GOT3 (cell line): Measurements from ENCODE around the gene CCDC183.
"Not testable (repeated sequence)": the region's sequence is repeated elsewhere in the genome, so short reads cannot be mapped to it uniquely, and the experiment has no call there.

Experiments
- DNase-seq: peaks from one replicate; lab custom pipeline; 2025; ENCODE audit warnings: mixed read lengths; lab: John Stamatoyannopoulos, UW

The CCDC183 gene

DNA sequence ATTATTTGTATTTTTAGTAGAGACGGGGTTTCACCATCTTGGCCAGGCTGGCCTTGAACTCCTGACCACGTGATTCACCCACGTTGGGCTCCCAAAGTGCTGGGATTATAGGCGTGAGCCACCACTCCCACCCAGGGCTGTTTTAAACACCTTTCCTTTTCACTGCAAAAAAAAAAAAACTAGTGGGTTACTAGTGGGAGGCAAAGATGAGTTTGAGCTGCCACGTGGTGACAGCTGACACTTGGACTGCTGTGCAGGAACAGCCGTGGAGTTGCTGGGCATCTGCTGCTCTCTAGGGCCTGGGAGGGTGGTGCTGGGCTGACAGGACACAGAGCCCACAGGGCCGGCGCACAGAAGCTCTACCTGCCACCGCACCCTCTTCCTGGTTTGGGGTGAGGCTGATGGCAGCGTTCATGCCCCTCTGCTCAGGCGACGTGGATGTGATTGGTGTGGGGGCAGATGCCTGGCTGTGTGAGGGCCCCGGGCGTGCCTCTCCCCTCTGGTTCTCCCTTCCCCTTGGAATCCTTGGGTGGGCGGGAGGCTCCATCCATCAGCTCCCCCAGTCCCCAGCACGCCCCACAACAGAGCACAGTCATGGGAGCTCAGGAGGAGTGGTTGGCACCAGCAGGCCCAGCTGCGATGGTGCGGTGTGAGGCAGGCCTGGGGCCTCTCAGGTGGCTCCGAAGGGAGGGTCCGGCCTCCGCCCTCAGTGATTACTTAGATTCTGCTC, 28.5 kb downstream of the CCDC183 start:
- DNase-seq = no peak

DNA sequence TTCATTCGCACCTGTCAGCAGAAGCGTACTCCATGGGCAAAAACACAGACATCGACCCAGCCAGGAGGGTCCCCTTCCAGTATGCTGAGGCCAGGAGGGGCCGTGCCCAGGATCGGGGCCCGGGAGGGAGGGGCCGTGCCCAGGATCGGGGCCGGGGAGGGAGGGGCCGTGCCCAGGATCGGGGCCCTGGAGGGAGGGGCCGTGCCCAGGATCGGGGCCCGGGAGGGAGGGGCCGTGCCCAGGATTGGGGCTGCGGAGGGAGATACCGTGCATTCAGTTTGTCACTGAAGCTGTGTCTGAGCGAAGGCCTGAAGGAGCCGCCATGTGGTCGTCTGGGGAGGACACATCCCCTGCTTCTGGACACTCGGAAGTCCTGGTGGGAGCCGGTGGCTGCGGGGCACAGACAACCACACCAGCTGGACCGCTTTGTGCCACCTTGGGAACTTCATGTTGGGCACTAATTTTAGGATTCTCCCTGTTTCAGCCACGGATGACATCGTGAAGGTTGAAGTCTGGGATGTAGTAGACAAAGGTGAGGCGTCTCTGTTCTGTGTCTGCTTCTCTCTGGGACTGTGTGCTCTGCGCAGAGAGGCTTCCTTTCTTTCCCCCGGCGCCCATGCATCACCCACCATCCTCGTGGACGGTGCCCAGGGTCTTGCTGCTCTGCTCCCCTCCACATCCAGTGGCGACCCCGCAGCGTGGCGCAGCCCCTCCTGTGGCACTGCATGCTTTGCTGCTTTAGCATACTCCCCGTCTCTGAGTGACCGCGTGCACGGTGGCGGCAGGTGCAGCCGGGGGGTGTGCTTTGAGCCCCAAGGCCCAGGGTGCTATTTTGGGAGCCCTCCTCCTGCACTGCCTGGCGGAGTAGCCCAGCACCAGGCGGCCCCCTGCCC, 29.4 kb downstream of the CCDC183 start:
- DNase-seq = no peak

DNA sequence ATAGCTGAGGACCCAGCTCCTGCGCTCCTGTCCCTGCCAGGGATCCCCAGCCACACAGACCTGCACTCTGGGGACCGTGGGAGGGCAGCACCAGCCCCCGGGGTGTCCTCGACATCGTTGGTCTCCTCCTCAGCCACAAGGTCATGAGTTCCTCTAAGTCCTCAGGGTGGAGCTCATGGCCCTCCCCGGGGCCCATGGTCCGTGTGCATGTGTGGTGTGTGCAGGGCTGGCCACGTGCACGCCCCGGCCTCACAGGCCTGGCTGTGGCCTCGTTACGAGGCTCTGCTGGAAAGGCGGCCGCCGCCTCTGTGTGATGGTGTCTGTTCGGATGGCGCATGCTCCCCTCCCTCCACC, 30.0 kb downstream of the CCDC183 start:
- no peak for DNase-seq

DNA sequence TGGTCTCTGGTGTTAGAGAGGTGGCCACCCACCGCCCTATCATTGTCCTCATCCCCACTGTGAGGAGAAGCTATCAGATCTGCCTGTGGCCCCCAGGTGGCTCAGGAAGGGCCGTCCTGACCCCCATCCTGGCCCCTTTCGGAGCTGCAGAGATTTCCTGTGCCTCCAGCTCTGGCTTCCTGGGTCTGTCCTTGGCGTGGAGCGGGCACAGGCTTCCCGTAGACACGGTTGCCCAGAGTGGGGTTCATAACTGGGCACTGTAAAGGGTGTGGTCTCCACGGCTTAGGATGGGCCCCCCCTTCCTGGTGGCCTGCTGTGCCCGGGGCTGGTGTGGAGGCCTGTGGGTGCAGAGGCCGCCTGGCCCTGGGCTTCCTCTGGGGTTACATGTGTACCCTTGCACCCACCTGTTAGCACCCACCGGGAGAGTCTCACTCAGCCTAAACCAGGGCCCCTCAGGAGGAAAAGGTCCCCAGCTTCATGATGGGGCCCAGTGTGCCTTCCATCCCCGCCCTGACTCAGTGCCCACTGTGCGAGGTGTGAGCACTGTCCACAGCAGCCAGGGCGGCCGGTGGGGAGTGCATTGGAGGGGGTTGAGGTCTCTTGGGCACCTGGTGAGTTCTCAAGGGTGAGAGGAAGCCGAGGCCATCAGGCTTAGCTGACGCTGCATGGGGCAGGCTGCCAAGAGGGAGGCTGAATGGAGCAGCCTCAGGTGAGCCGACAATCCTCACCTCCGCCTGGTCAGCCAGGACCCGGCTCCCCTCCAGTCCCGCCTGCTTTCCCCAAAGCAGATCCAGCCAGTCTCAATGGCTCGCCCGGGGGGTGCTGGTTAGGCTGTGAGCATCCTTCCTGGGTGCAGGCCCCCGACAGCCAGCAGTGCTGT, 30.8 kb downstream of the CCDC183 start:
- no peak for DNase-seq

DNA sequence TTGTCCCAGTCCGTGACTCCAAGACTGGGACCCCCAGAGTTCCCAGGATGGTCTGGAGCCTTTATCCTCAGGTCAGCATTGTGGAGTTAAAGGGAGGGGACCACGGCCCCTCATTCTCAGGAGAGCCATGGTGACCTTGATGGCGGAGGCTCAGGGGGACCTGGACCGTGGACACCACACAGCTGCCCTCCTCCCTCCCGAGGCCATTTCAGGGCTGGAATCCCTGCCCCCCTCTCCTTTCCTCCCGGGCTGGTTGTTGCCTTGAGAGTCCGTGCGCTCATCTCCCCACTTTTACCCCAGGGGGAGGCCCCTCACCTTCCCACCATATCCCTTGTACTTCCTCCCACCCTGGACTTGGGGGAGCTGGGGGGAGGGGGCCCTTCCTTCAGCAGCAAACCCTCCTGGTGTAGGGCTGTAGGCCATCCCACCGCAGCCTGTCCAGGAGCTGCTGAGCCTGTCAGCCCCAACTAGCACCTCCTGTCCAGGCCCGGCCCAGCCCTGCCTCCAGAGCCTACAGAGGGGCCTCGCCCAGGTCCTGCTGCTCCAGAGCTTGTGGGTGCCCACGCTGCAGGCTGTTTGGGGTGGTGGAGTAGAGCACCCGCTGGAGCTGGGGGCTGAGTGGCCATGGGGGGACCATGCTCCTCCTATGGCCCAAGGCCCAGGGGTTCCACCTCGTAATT, 31.8 kb downstream of the CCDC183 start:
- no peak for DNase-seq

DNA sequence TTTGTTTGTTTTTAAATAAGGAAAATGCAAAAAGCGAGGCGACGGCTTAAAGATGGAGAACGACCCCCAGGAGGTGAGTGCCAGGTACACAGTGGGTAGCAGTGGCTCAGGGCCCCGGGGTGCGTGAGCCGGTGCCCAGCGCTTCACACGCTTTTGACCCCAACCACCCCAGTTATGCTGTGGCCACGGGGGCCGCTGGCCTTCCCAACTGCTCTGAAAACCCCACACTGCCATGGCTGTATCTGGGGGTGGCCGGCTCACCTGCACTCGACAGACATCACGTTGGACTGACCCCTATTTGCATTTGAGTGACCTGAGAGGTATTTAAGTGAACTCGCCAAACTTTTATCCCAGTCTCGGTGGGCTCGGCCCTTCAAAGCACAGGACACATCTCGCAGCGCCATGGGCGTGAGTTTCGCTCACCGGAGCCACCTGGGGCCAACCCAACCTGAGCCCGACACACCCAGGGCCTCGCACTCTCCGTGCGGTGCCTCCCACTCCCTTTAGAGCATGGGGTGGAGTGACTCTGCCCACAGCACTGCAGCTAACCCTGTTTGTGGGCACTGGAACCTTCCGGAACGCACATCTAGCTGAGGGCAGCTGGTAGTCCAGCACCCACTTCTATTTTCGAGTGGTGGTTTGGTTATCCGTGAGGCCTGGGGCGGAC, 32.5 kb downstream of the CCDC183 start:
- no peak for DNase-seq

DNA sequence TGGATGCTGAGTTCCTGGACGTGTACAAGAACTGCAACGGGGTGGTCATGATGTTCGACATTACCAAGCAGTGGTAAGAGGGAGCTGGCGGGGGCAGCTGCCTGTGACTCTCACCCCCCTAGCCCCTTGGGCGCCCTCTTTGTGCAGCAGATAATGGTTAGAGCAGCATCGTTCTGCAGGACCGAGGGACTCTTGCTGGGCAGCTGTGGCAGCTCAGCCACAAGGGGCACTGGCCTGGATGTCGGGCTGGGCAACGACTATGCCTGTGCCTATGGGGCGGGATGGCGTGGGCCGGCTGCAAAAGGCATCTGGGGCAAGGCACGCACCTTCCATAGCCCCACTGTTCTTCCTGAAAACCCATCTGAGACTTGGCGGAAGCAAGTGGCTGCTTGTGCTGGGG, 33.3 kb downstream of the CCDC183 start:
- DNase-seq = no peak

DNA sequence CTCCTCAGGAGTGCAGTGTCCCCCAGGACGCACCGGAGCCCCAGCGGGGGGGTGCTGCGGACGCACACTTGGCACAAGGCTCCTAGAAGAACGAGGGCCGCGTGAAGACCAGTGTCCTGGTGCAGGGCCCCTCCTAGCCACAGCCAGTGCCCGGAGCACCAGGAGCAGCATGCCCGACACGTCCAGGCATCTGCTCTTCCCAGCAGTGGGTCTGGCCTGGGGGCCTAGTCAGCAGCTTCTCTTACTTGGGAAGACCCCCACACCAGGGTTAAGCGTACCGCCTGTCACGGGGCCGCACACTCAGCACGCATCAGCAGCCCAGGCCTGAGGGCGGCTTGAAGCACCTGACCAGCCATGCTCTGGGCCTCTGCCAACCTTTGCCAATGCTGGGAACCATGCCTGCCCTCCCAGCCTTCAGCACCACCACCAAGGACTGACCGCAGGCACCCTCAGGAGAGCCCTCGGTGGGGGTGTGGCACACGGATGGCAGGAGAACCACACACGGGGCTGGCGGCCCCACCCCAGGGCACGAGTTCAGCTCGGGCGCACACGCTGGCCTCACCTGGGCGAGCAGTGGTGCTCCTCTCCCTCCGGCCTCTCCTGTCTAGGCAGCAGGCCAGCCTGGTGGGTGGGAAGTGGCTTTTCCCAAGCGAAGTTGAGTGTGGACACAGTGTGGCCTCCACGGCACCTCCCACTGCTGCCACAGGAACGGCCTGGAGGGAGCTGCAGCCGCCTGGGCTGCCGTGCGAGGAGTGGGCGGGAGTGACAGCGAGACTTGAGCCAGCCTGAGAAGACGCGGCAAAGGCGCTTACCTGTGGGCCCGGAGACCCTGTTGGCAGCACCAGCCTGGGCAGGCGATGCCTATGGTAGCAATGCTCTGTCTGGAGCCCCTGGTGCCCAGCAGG, 34.1 kb downstream of the CCDC183 start:
- no peak for DNase-seq

DNA sequence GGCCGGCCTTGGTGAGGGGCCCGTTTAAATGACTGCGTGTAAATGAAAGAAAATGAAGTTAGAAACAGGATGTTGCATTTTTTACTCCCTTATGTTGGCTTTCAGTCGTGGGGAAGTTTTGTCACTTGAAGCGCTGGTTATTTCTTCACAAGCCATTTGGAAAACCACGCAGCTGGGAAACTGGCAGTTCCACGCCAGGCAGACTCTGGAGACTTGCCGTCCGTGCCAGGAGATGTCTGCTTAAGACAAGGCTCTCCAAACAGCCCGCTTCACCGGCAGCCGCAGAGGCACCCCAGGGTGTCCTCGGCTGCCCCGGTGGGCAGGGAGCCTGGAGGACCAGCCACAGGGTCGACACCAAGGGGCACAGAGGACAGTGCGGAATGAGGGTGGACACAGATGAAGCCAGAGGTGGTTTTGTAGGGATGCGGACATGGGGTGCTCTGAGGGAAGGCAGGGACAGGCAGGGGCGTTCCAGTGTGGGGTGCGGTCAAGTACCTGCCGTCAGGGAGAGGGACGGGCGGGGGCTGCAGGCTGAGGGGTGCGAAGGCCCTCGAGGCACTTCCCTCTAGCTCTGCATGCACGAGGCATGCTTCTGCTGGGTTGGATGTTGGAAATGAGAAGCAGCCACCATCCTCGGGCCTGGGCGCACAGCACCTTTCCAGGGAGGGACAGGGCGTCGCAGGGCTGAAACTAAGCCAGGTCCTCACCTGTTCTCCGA, 35.0 kb downstream of the CCDC183 start:
- DNase-seq = no peak

DNA sequence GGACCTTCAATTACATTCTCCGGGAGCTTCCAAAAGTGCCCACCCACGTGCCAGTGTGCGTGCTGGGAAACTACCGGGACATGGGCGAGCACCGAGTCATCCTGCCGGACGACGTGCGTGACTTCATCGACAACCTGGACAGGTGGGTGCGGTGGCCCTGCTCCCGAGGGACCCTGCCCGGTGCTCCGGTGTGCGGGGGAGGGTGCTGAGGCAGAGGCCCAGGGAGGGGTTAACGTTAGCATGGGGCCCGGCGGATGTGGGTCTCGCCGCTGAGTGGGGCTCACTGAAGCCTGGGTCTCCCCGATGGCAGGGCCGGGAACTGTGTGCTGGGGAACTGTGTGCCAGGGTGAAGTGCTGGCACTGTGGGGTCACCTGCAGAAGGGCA, 35.6 kb downstream of the CCDC183 start:
- no peak for DNase-seq

DNA sequence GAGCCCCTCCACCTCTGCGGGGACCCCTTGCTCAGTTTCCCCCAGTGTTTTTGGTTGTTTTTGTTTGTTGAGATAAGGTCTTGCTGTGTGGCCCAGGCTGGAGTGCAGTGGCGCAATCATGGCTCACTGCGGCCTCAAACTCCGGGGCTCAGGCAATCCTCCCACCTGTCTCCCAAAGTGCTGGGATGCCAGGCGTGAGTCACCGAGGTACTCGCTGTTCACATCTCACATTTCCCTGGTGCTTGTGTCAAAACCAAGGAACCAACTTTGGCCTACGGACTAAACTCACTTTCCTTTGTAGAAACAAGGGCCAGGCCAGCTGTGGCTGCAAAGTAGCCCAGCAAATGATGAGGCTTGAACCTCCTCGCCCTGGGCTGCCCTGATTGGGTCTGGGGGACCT, 36.4 kb downstream of the CCDC183 start:
- DNase-seq = no peak

DNA sequence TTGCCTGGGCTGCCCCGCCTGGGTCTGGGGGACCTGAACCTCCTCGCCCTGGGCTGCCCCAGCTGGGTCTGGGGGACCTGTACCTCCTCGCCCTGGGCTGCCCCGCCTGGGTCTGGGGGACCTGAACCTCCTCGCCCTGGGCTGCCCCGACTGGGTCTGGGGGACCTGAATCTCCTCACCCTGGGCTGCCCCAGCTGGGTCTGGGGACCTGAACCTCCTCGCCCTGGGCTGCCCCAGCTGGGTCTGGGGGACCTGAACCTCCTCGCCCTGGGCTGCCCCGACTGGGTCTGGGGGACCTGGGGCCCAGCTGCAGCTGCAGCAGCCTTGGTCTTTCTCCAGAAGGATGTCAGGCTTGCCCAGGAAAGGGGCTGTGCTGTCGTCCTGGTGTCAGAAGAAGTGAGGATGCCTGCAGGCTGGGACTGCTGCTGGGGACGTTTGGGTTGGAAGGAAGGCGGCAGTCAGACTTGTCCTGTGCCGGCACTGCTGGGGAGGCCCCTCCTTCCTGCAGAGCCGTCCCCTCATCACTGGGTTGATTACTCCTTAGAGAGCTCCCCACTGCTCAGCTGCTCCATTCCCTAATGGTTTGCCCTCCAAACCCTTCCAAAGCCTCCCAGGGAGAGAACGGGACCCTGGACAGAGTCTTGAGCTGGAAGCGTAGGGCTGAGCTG, 37.4 kb downstream of the CCDC183 start:
- DNase-seq = not testable (repeated sequence)

DNA sequence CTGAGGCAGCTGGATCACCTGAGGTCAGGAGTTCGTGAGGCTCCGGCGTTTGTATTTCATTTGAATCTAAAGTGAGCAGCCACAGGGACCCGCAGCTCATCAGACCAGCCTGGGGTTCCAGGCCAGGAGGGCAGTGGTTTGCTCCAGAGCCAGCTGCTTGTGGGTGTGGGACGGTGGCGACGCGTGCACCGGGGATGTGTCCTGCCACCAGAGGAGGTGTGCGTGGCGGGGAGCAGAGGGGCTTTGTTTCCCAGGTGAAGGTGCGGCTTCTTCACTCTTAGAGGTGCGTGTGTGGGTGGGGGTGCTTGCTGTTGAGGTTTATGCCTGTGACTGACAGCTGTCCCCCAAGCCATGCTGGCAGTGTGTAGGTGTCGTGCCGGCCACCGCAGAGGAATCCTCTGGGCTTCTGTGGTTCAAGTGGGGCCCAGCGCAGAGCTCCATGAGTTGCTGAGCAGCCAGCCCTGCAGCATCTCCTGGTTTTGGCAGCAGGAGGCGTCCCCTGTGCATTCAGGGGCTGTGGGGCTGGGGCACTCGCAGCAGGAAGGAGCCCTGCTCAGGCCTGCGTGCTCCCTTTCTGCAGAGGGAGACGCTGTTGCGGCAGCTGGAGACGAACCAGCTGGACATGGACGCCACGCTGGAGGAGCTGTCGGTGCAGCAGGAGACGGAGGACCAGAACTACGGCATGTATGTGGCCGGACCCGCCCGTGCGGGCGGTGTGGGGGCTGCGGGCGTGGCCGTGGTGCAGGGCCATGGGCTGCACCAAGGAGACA, 39.2 kb downstream of the CCDC183 start:
- no peak for DNase-seq

DNA sequence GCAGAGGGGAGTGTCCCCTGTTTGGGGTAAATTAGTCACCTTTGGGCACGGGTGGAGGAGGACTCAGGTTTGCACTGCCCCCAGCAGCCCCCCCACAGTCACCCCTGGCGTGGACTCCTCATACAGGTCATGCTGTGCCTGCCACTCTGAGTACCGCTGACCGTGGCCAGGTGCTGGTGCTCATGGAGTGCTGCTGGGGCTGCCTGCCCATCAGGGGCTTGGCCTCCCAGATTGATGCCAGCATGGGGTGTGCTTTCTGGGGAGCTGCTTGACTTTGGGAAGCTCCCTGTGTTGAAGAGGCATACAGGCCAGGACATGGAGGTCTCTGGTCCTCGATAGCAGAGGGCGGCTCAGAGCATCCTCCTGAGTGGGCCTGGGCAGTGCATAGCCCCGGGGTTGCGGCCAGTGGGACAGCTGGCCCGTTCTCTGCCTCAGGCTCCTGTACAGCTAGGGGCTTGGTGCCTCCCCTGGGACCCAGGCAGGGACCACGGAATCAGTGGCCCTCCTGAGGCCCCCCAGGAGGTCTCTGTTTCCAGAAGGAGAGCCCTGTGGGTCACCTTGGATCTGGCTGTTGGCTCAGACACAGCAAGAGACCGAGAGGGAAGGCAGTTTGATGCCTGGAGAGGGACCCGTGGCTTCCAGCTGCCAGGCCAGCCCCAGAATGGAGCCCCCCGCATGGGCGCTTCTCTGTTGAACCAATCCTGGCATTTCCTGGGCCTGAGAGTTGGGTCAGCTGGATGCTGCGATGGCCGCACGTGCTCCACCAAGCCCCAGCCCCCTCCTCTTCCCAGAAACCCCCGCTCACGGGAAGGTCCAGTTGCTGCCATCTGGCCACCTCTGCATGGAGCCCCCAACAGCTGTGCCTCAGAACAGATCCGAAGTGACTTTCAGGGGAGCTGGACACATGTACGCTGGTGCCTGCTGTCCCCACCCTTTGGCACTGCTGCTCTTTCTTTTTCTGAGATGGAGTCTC, 40.1 kb downstream of the CCDC183 start:
- no peak for DNase-seq

DNA sequence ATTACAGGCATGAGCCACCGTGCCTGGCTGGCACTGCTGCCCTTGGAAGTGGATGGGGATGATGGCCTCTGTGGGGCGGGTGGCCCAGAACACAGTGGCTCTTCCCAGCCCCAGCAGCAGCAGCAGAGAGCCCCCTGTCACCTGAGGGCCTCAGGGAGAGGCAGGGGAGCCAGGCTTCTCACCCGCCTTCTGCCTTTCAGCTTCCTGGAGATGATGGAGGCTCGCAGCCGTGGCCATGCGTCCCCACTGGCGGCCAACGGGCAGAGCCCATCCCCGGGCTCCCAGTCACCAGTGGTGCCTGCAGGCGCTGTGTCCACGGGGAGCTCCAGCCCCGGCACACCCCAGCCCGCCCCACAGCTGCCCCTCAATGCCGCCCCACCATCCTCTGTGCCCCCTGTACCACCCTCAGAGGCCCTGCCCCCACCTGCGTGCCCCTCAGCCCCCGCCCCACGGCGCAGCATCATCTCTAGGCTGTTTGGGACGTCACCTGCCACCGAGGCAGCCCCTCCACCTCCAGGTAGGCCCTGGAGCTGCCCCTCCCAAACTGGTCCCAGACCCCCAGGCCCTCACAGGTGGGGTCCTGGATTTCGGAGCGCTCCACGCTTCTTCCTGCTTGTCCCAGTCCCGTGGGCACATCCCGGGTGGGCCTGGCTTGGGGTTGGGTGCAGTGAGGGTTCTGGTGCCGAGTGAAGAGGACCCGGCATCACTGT, 41.2 kb downstream of the CCDC183 start:
- DNase-seq = no peak

DNA sequence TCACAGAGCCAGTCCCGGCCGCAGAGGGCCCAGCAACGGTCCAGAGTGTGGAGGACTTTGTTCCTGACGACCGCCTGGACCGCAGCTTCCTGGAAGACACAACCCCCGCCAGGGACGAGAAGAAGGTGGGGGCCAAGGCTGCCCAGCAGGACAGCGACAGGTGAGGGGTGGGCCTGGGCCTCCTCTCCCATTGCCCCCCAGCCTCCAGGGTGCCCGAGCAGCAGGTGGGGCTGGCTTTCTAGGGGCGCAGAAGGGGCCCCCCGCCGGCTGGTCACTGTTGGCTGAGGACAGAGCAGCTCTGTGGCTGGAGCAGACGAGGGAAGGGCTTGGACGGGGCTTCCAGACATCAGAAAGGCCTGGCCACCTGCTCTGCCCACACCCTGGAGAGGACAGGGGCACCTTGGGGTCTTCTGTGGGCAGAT, 41.7 kb downstream of the CCDC183 start:
- not testable (repeated sequence) for DNase-seq
